Endothelial cell of umbilical vein (primary cell): ENCODE measurements around the gene SDSL. TPM values are rescaled to one million over a fixed set of nuclear protein-coding genes. Genes with fewer than 3 reads are reported as not detected.

Source experiments
- BruUV-seq: library from RNA; stranded (reverse); fragments of 400-500 nt; replicated peaks from 2 replicates; lab custom pipeline; 2021; lab: Mats Ljungman, UMichigan
- CTCF ChIA-PET: fragments of 300-600, 350-600 bp; sonication (Branson Sonifier 250); formaldehyde crosslinking; loops from one replicate; lab custom pipeline; 2021; ENCODE audit warnings: antibody characterized with exemption, inconsistent platforms; lab: Charles Lee
- POLR2A ChIA-PET: fragments of 300-600, 350-600 bp; sonication (Branson Sonifier 250); formaldehyde crosslinking; loops from one replicate; lab custom pipeline; 2021; ENCODE audit warnings: antibody characterized with exemption, inconsistent platforms; lab: Charles Lee
- DNase-seq: peaks from one replicate; pipeline ENCODE4 v3.0.0-alpha.2; 2011; ENCODE audit warnings: low read depth, low spot score
- FAIRE-seq: peaks from 2 replicates; lab custom pipeline; 2011; peaks lifted over from hg19 to GRCh38; lab: Jason Lieb, UNC
- H2AFZ ChIP-seq: 2 replicates; pipeline ENCODE4 v1.6.0; 2012; ENCODE audit warnings: low read depth, low read length, control low read depth, inconsistent platforms
- H3K27ac ChIP-seq: 2 replicates; pipeline ENCODE4 v1.5.1; 2011; ENCODE audit warnings: low read depth, mild to moderate bottlenecking, control low read depth, low read length, moderate library complexity; ENCODE audit not compliant: insufficient read depth
- H3K27me3 ChIP-seq, 2 experiments: 2 replicates each; pipeline versions ENCODE4 v1.6.0 to v1.6.1; 2011; ENCODE audit warnings: low read length in 2 of 2, mixed read lengths in 1 of 2; ENCODE audit not compliant: control insufficient read depth in 2 of 2, insufficient read depth in 2 of 2
- H3K36me3 ChIP-seq, 2 experiments: 2 replicates in 1 of 2; 3 replicates in 1 of 2; pipeline ENCODE4 v1.5.1; 2011; ENCODE audit warnings: low read length in 2 of 2, mild to moderate bottlenecking in 1 of 2, moderate library complexity in 1 of 2; ENCODE audit not compliant: control insufficient read depth in 2 of 2, insufficient read depth in 2 of 2; ENCODE audit errors: extremely low read depth in 1 of 2
- H3K4me1 ChIP-seq: 3 replicates; pipeline ENCODE4 v1.5.1; 2011; ENCODE audit warnings: mild to moderate bottlenecking, low read length; ENCODE audit not compliant: control insufficient read depth, insufficient read depth; ENCODE audit errors: extremely low read depth
- H3K4me2 ChIP-seq: 2 replicates; pipeline ENCODE4 v1.6.1; 2011; ENCODE audit warnings: low read length, control low read depth, mixed read lengths; ENCODE audit not compliant: insufficient read depth
- H3K4me3 ChIP-seq, 3 experiments: fragments of 200-600 bp in 1 of 3; sonication (generic), shearing (Covaris generic) in 1 of 3; replicated peaks in 1 of 3; 2 replicates each; pipeline ENCODE4 v1.5.1; 2011 to 2016; ENCODE audit warnings: control low read depth in 3 of 3, low read length in 3 of 3, mild to moderate bottlenecking in 2 of 3, inconsistent platforms in 1 of 3, low read depth in 1 of 3, moderate library complexity in 1 of 3; ENCODE audit not compliant: insufficient read depth in 1 of 3
- H3K79me2 ChIP-seq: 2 replicates; pipeline ENCODE4 v1.6.0; 2012; ENCODE audit warnings: low read length, inconsistent platforms; ENCODE audit not compliant: control insufficient read depth, insufficient read depth
- H3K9ac ChIP-seq: replicated peaks from 2 replicates; pipeline ENCODE3; 2011; ENCODE audit warnings: low read length, control low read depth; ENCODE audit not compliant: insufficient read depth; ENCODE audit errors: extremely low read depth
- H3K9me1 ChIP-seq: replicated peaks from 3 replicates; pipeline ENCODE4 v1.6.0; 2011; ENCODE audit warnings: mild to moderate bottlenecking, low read length; ENCODE audit not compliant: control insufficient read depth, insufficient read depth; ENCODE audit errors: extremely low read depth
- H3K9me3 ChIP-seq: replicated peaks from 2 replicates; pipeline ENCODE4 v1.5.1; 2012; ENCODE audit warnings: low read length, inconsistent platforms; ENCODE audit not compliant: control insufficient read depth, insufficient read depth
- H4K20me1 ChIP-seq: replicated peaks from 2 replicates; pipeline ENCODE3; 2011; ENCODE audit warnings: mild to moderate bottlenecking, low read length; ENCODE audit not compliant: control insufficient read depth, insufficient read depth; ENCODE audit errors: extremely low read depth
- CTCF ChIP-seq, 2 donors: IDR thresholded peaks; 1 replicate in 1 of 2; 2 replicates in 1 of 2; pipeline ENCODE4 v1.5.1; 2011; ENCODE audit warnings: low read length in 2 of 2, mild to moderate bottlenecking in 2 of 2, moderate library complexity in 2 of 2, control low read depth in 1 of 2, inconsistent platforms in 1 of 2, low read depth in 1 of 2; ENCODE audit not compliant: insufficient read depth in 1 of 2; ENCODE audit errors: extremely low read depth in 1 of 2
- EZH2 ChIP-seq: IDR thresholded peaks from 2 replicates; pipeline ENCODE4 v1.6.1; 2012; ENCODE audit warnings: borderline replicate concordance, low read depth, mild to moderate bottlenecking, moderate library complexity, low read length, inconsistent platforms; ENCODE audit not compliant: severe bottlenecking
- FOS ChIP-seq: IDR thresholded peaks from 2 replicates; pipeline ENCODE4 v1.6.1; 2011; ENCODE audit warnings: mild to moderate bottlenecking, low read length, moderate library complexity, borderline replicate concordance; ENCODE audit not compliant: insufficient read depth
- GATA2 ChIP-seq: IDR thresholded peaks from 2 replicates; pipeline ENCODE4 v1.7.0; 2011; ENCODE audit warnings: low read depth, mild to moderate bottlenecking, moderate library complexity, mixed read lengths, low read length; ENCODE audit not compliant: insufficient read length, insufficient read depth
- JUN ChIP-seq: IDR thresholded peaks from 2 replicates; pipeline ENCODE4 v1.6.1; 2011; ENCODE audit warnings: borderline replicate concordance, low read depth; ENCODE audit not compliant: insufficient read length, insufficient read depth
- MAX ChIP-seq: IDR thresholded peaks from 2 replicates; pipeline ENCODE4 v1.6.1; 2011; ENCODE audit not compliant: insufficient read depth, insufficient read length
- MYC ChIP-seq: IDR thresholded peaks from one replicate; pipeline ENCODE4 v1.6.1; 2011; ENCODE audit warnings: mild to moderate bottlenecking, low read depth, low read length
- POLR2A ChIP-seq: IDR thresholded peaks from 2 replicates; pipeline ENCODE4 v1.6.1; 2012; ENCODE audit warnings: low read depth, mild to moderate bottlenecking, control low read depth, low read length
- POLR2AphosphoS5 ChIP-seq: IDR thresholded peaks from 2 replicates; pipeline ENCODE4 v1.6.1; 2012; ENCODE audit warnings: low read depth, mild to moderate bottlenecking, control low read depth, low read length, moderate library complexity; ENCODE audit not compliant: insufficient read depth
- dilution Hi-C: fragments of 300-500 bp; cut with MboI; formaldehyde crosslinking; loops from one replicate; pipeline ENCODE4 v1.15.0; 2019; ENCODE audit warnings: low sequenced_read_pairs; ENCODE audit not compliant: extremely low pct_ligation_motif_present
- intact Hi-C: fragments of 100-400 bp; cut with micrococcal nuclease; formaldehyde crosslinking; loops from one replicate; pipeline ENCODE4 v1.10.0; 2022
- polyA plus RNA-seq, 4 experiments: library from polyadenylated mRNA; depleted of rRNA in 3 of 4; stranded (reverse) in 3 of 4; unstranded in 1 of 4; fragments of >200 nt; gene quantifications; 2 replicates each; pipeline versions ENCODE4 v1.2.1 to v1.2.3, GENCODE V29; 2011 to 2012; ENCODE audit warnings: missing spikeins in 1 of 4
- total RNA-seq: library from RNA; stranded (reverse); gene quantifications from 2 replicates; pipeline ENCODE4 v1.2.3, GENCODE V29; 2021

SDSL gene
- total and polyA plus RNA-seq, 2 donors (not counting 3 experiments of a cell fraction or from before 2014, with no cell fraction given): 5.7 to 16.9 TPM

DNA sequence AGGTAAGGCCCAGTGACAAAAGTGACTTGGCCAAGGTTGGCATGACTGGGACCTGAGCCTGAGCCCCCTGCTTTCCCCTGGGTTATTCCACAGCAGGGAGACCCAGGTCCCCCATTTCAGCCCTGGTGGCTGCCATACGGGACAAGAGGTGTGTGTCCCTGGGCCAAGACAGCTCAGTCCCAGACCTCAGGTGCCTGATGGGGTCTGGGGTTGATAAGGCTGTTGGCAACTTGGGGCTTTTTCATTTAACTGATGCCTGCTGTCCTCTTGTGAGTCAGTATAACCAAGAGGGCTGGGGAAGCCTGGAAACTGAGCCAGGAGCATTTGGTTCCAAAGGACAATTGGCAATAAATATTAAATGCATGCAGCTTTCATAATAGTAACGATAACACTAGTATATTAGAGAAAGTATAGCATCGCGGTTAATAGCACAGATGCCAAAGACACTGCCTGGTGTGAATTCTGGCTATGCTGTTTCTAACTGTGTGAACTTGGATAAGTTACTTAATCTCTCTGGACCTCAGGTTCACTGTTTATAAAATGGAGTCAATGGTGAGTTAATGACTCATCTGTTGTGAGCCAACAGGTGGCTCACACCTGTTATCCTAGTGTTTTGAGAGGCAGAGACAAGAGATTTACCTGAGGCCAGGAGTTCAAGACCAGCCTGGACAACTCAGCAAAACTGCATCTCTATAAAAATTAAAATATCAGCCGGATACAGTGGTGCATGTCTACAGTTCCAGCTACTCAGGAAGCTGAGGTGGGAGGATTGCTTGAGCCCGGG lies 898 bp downstream of the SDSL start:
- H3K4me2 ChIP-seq: peak overlapping the region; percentile 90
- peak overlapping the region; percentile 73 for H3K9ac ChIP-seq
- ChIA-PET POLR2A (no interaction called here), CTCF (interaction anchor here (0.7 to 2.8 kb wide), 8 partner anchors 15 to 226 kb away, joined by 3 to 42 read pairs (median 3); partner anchors contain the start of genes SDS and SLC8B1)
- no peaks in the 10 kb centered on the region for H3K9me3 ChIP-seq
- H3K79me2 ChIP-seq: no peaks in the 10 kb centered on the region
- intact Hi-C loops (loop anchor here (1.0 kb wide), 1 partner anchor 65 kb away; the partner anchor contains the start of gene PLBD2), dilution Hi-C loops (no loop called here)
- peak overlapping the region in 2 of 3 experiments; percentile 51 to 52 for H3K4me3 ChIP-seq
- no peaks in the 10 kb centered on the region for H4K20me1 ChIP-seq
- no peaks in the 10 kb centered on the region for H3K9me1 ChIP-seq
- DNase-seq (no peak), FAIRE-seq (no peak)
- BruUV-seq: TSS peak; percentile 19
- no peaks in the 10 kb centered on the region for H3K27me3 ChIP-seq
- no peaks in the 10 kb centered on the region for H3K36me3 ChIP-seq
- peaks cover 7% of the 10 kb centered on the region for H3K4me1 ChIP-seq
- no peak overlapping the region for H2AFZ ChIP-seq
- TF ChIP-seq POLR2AphosphoS5: no peak
- TF ChIP-seq CTCF (IDR thresholded peaks at IDR 0.05; ENCODE audit: extremely low read depth in 1 of 2, insufficient read depth in 1 of 2, low read depth in 1 of 2, low read length in 2 of 2): no peak
- no peak for TF ChIP-seq GATA2
- TF ChIP-seq POLR2A: no peak
- TF ChIP-seq JUN: no peak
- TF ChIP-seq EZH2: no peak
- no peak for TF ChIP-seq MYC
- TF ChIP-seq FOS: no peak
- no peak for TF ChIP-seq MAX
- no peak overlapping the region for H3K27ac ChIP-seq
